HFFc6 (cell line): ENCODE data around the gene CAPN1. TPM values are rescaled to one million over a fixed set of nuclear protein-coding genes. Genes with fewer than 3 reads are reported as not detected.

ENCODE experiments used
- DNase-seq: peaks from one replicate; pipeline ENCODE4 v3.0.0-alpha.2; 2018
- H3K27ac Mint-ChIP-seq: 2 replicates; pipeline ENCODE4 v1.8.0; 2020; ENCODE audit warnings: mild to moderate bottlenecking, mixed read lengths
- H3K27me3 Mint-ChIP-seq: 2 replicates; pipeline ENCODE4 v1.8.0; 2021; ENCODE audit warnings: mild to moderate bottlenecking, moderate library complexity, mixed read lengths; ENCODE audit not compliant: insufficient read depth
- H3K36me3 Mint-ChIP-seq: 2 replicates; pipeline ENCODE4 v1.8.0; 2021; ENCODE audit warnings: low read depth, mixed read lengths
- H3K4me1 Mint-ChIP-seq: 2 replicates; pipeline ENCODE4 v1.8.0; 2020; ENCODE audit warnings: low read depth, mixed read lengths
- H3K4me3 Mint-ChIP-seq: 2 replicates; pipeline ENCODE4 v1.8.0; 2020; ENCODE audit warnings: mild to moderate bottlenecking, moderate library complexity, mixed read lengths
- H3K9me3 Mint-ChIP-seq: 2 replicates; pipeline ENCODE4 v1.8.0; 2020; ENCODE audit warnings: mild to moderate bottlenecking, mixed read lengths
- CTCF ChIP-seq: fragments of 200-600 bp; sonication (generic); IDR thresholded peaks from 2 replicates; pipeline ENCODE4 v1.5.0; 2021; ENCODE audit warnings: antibody characterized with exemption, mild to moderate bottlenecking
- total RNA-seq, 6 experiments: library from RNA; stranded (reverse); fragmentation: NEBNext Ultra II Directional; extraction: Animal tissue kit (Norgen Biotek cat#: 25700); gene quantifications; 2 replicates in 1 of 6; 3 replicates in 5 of 6; pipeline ENCODE4 v1.2.3, GENCODE V29; 2021

The CAPN1 gene
- total RNA-seq, 6 experiments from 2014 or later, result 203 to 271 (median 231) TPM

- no peak overlapping the region for H3K27ac Mint-ChIP-seq
- TF ChIP-seq CTCF, result no peak
- no peak for DNase-seq
- peaks cover 6% of the 10 kb centered on the region for H3K27me3 Mint-ChIP-seq
- H3K36me3 Mint-ChIP-seq, result no peaks in the 10 kb centered on the region
- no peaks in the 10 kb centered on the region for H3K9me3 Mint-ChIP-seq
- no peak overlapping the region for H3K4me3 Mint-ChIP-seq
- H3K4me1 Mint-ChIP-seq, result peaks cover 14% of the 10 kb centered on the region
Observed at GRCh38 chr11:65156926-65157325, 24.8 kb upstream of the CAPN1 start.

GRCh38 chr11:65157336-65157735 is 24.4 kb upstream of the CAPN1 start:
- Mint-ChIP-seq H3K9me3 (no peaks in the 10 kb centered on the region), H3K4me1 (peaks cover 10% of the 10 kb centered on the region), H3K36me3 (no peaks in the 10 kb centered on the region), H3K27ac (no peak overlapping the region), H3K4me3 (no peak overlapping the region), H3K27me3 (peaks cover 3% of the 10 kb centered on the region)
- no peak for TF ChIP-seq CTCF
- no peak for DNase-seq

GRCh38 chr11:65159012-65159411 is 22.7 kb upstream of the CAPN1 start:
- Mint-ChIP-seq H3K27me3 (peaks cover 3% of the 10 kb centered on the region; the same call in 1 of the 2 replicates), H3K27ac (no peak overlapping the region), H3K36me3 (no peaks in the 10 kb centered on the region), H3K4me3 (no peak overlapping the region), H3K9me3 (no peaks in the 10 kb centered on the region), H3K4me1 (no peaks in the 10 kb centered on the region)
- no peak for TF ChIP-seq CTCF
- no peak for DNase-seq

GRCh38 chr11:65160643-65161042 is 21.1 kb upstream of the CAPN1 start:
- Mint-ChIP-seq H3K27ac (no peak overlapping the region), H3K27me3 (peaks cover 6% of the 10 kb centered on the region), H3K4me1 (0 out of 2 replicates have a peak, but pooled peaks cover 3% of the 10 kb centered on the region), H3K36me3 (no peaks in the 10 kb centered on the region), H3K4me3 (no peak overlapping the region), H3K9me3 (no peaks in the 10 kb centered on the region)
- DNase-seq, result no peak
- TF ChIP-seq CTCF, result no peak

- no peaks in the 10 kb centered on the region for H3K9me3 Mint-ChIP-seq
- peaks cover 9% of the 10 kb centered on the region for H3K27me3 Mint-ChIP-seq
- no peaks in the 10 kb centered on the region for H3K36me3 Mint-ChIP-seq
- no peak for DNase-seq
- no peak overlapping the region for H3K4me3 Mint-ChIP-seq
- no peak for TF ChIP-seq CTCF
- H3K4me1 Mint-ChIP-seq, result peaks cover 11% of the 10 kb centered on the region
- H3K27ac Mint-ChIP-seq, result no peak overlapping the region
Observed at GRCh38 chr11:65163684-65164083, 18.0 kb upstream of the CAPN1 start.
